Suprapubic skin (tissue), 4 donors: ENCODE measurements around the gene NPTX1. TPM values are rescaled to one million over a fixed set of nuclear protein-coding genes. Genes with fewer than 3 reads are reported as not detected.

ENCODE experiments used
- DNase-seq, 2 donors: peaks; one replicate each; pipeline ENCODE4 v3.0.0-alpha.2; 2019; ENCODE audit warnings: low spot score in 2 of 2
- H3K27ac ChIP-seq: fragments of 200-600 bp; sonication (generic); one replicate; pipeline ENCODE4 v1.5.1; 2019
- H3K27me3 ChIP-seq: fragments of 200-600 bp; sonication (generic); one replicate; pipeline ENCODE4 v1.5.1; 2019
- H3K36me3 ChIP-seq: fragments of 200-600 bp; sonication (generic); one replicate; pipeline ENCODE4 v1.5.1; 2019
- H3K4me1 ChIP-seq: fragments of 200-600 bp; sonication (generic); one replicate; pipeline ENCODE4 v1.5.1; 2019
- H3K4me3 ChIP-seq: fragments of 200-600 bp; sonication (generic); one replicate; pipeline ENCODE4 v1.5.1; 2019; ENCODE audit warnings: mild to moderate bottlenecking
- H3K9me3 ChIP-seq: fragments of 200-600 bp; sonication (generic); one replicate; pipeline ENCODE4 v1.5.1; 2019
- EP300 ChIP-seq: sonication (generic); formaldehyde crosslinking; IDR thresholded peaks from one replicate; pipeline ENCODE4 v1.6.1; 2017; ENCODE audit warnings: antibody characterized with exemption
- POLR2A ChIP-seq, 2 donors: fragments of 450-650 bp; IDR thresholded peaks; one replicate each; pipeline ENCODE4 v1.6.1; 2017; ENCODE audit warnings: antibody characterized with exemption in 2 of 2, mild to moderate bottlenecking in 2 of 2, moderate library complexity in 2 of 2
- POLR2AphosphoS5 ChIP-seq, 3 donors: sonication (generic); formaldehyde crosslinking; IDR thresholded peaks; one replicate each; pipeline ENCODE4 v1.6.1; 2017; ENCODE audit warnings: antibody characterized with exemption in 3 of 3
- WGBS: methylation state at CpG from one replicate; pipeline ENCODE4 v1.1.5; 2018; 5-methylcytosine and 5-hydroxymethylcytosine counted together
- total RNA-seq, 4 donors: library from RNA; depleted of rRNA; stranded (reverse); fragments of >200 nt; gene quantifications; one replicate each; pipeline ENCODE4 v1.1.0, GENCODE V29; 2016
- TF ChIP-seq, protein P1 (sequence below), 2 donors: fragments of 200-600 bp in 1 of 2; fragments of 450-650 bp in 1 of 2; sonication (generic) in 1 of 2; IDR thresholded peaks; one replicate each; pipeline ENCODE4 v1.5.1; 2016 to 2019; ENCODE audit warnings: antibody characterized with exemption in 2 of 2, mild to moderate bottlenecking in 1 of 2, moderate library complexity in 1 of 2

NPTX1 gene
- total RNA-seq, 4 donors from 2014 or later: 0.72 to 4.2 (median 3.7) TPM

DNA sequence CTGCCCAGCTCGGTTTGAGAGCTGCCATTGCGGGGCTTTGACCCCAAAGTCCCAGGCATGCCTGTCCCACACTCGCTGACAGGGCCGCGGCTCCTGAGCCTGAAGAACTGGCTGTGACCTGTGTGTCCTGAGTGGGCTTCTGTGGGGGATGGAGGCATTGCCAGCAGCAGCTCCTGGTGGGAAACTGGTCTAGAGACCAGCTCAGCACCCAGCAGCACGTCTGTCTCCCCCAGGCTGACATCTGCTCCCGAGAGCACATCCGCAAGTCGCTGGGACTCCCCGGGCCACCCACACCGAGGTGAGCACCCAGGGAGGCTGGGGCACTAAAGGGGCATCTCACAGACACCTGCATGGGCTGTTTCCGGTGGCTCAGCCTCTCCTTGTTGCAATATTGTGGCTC lies 48.0 kb downstream of the NPTX1 start:
- H3K4me1 ChIP-seq: peaks cover 13% of the 10 kb centered on the region
- H3K9me3 ChIP-seq: no peaks in the 10 kb centered on the region
- peaks cover 7% of the 10 kb centered on the region for H3K36me3 ChIP-seq
- no peak overlapping the region for H3K4me3 ChIP-seq
- WGBS: no CpG with 5 or more reads among the region's 12 CpGs
- no peak for DNase-seq
- H3K27me3 ChIP-seq: no peaks in the 10 kb centered on the region
- TF ChIP-seq EP300: no peak
- TF ChIP-seq, protein P1, sequence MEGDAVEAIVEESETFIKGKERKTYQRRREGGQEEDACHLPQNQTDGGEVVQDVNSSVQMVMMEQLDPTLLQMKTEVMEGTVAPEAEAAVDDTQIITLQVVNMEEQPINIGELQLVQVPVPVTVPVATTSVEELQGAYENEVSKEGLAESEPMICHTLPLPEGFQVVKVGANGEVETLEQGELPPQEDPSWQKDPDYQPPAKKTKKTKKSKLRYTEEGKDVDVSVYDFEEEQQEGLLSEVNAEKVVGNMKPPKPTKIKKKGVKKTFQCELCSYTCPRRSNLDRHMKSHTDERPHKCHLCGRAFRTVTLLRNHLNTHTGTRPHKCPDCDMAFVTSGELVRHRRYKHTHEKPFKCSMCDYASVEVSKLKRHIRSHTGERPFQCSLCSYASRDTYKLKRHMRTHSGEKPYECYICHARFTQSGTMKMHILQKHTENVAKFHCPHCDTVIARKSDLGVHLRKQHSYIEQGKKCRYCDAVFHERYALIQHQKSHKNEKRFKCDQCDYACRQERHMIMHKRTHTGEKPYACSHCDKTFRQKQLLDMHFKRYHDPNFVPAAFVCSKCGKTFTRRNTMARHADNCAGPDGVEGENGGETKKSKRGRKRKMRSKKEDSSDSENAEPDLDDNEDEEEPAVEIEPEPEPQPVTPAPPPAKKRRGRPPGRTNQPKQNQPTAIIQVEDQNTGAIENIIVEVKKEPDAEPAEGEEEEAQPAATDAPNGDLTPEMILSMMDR (IDR thresholded peaks at IDR 0.05): no peak
- no peak for TF ChIP-seq POLR2A (IDR thresholded peaks at IDR 0.05)
- no peak for TF ChIP-seq POLR2AphosphoS5 (IDR thresholded peaks at IDR 0.05)
- no peak overlapping the region for H3K27ac ChIP-seq

DNA sequence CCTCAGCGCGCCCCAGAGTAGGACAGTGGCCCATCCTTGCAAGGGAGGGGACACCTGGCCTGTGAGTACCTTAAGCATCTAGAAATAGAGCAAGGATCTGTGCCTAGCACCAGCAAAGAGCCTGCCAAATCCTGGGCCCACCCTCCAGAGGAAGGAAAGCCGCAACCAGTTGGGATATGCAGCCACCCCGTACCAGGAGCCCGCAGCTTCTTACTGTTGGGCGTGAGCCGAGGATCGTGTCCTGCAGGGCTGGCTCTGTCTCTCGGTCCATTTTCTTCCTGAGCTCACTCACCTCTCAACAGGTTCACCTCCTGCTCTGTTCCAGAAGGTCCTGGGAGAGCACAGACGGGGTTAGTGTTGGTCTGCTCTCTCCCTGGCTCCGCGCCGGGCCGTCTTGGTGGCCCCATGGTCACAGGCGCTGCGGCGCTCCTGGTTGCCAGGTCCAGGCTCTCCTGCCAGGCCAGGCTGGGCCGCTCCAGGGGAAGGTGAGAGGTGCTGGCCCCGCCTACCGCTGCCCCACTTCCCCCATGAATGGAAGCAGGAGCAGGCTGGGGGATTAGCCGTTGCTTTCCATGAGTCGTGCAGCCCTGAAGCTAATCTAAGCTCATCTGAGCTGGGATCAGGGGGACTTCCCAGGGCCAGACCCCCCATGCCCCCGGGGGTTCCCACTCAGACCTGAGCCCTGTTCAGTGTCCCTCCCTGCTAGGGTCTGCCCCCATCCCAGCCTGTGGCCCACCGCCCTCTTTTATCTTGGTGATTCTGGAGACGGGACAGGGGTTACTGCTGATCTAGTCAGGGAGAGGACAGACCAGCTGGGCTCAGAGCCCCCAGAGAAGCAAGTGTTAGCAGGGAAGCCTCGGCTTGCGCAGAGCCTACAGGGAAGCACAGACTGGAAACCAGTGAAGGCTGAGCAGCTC lies 48.8 kb downstream of the NPTX1 start:
- Histone ChIP-seq H3K9me3 (no peaks in the 10 kb centered on the region), H3K36me3 (peaks cover 7% of the 10 kb centered on the region), H3K4me1 (peaks cover 20% of the 10 kb centered on the region), H3K27me3 (no peaks in the 10 kb centered on the region), H3K27ac (no peak overlapping the region), H3K4me3 (no peak overlapping the region)
- no peak for TF ChIP-seq POLR2AphosphoS5 (IDR thresholded peaks at IDR 0.05)
- TF ChIP-seq, protein P1 (IDR thresholded peaks at IDR 0.05): no peak
- TF ChIP-seq POLR2A (IDR thresholded peaks at IDR 0.05): no peak
- no peak for TF ChIP-seq EP300
- no peak for DNase-seq
- 92% methylated on average over 12 of the region's 27 CpGs for WGBS

DNA sequence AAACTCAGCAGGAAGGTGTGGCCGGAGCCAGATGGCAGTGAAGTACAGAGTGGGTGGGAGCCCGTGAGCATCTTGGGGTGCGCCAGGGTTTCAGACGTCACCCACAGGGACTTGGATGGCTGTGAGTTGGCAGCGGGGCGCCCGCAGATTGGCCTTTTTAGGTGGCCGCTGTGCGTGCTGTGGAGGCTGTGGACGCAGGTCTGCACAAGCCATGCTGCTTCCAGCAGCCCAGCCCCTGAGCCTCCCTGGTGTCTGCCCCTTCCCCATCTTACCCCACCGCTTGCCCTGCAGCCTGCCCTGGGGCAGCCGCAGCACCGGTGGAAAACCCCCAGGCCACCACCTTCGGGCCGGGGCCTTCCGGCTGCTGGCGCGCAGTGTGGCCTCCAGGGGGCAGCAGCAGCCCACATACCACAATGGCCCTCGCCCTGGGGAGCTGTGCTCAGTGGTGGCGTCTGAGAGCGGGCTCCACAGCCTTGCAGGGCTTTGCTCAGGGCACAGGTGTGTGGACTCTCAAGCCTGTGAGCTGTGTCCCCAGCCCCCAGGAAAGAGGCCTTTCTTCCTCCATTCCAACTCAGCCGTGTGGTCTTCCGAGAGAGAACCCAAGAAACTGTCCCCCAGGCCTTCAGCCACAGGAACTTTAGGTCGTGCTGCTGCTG lies 49.6 kb downstream of the NPTX1 start:
- 60% methylated on average over 9 of the region's 24 CpGs for WGBS
- H3K4me3 ChIP-seq: no peak overlapping the region
- H3K36me3 ChIP-seq: peaks cover 7% of the 10 kb centered on the region
- H3K9me3 ChIP-seq: no peaks in the 10 kb centered on the region
- no peak overlapping the region for H3K27ac ChIP-seq
- no peak for TF ChIP-seq POLR2AphosphoS5 (IDR thresholded peaks at IDR 0.05)
- TF ChIP-seq, protein P1 (IDR thresholded peaks at IDR 0.05): peak; percentile 94 to 96
- no peak for DNase-seq
- no peaks in the 10 kb centered on the region for H3K27me3 ChIP-seq
- H3K4me1 ChIP-seq: peaks cover 20% of the 10 kb centered on the region

DNA sequence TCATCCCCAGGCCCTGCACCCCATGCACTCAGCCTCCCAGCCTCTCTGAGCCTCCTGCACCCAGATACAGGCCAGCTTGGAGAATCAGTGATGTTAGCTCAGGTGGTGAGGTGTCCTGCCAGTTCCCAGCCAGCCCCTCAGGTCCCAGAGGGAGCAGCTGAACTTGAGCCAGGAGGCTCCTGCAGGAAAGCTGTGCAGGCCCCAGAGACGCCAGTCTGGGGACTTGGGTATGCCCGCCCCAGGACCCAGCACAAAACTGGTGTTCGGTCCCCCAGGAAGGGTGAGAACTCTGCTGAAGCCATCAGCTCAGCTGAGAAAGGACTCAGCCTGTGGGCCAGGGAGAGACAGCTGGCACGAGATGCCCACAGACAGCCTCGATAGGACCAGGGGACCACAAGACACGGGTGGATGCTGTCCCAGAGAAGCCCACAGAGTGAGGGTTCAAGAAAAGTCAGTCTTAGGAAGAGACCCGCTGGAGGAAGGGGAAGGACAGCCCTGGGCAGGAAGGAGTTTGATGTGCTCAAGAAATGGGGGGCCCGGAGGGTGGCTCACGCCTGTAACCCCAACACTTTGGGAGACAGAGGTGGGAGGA lies 50.5 kb downstream of the NPTX1 start:
- DNase-seq: no peak
- Histone ChIP-seq H3K4me1 (peaks cover 20% of the 10 kb centered on the region), H3K27ac (no peak overlapping the region), H3K4me3 (no peak overlapping the region), H3K9me3 (no peaks in the 10 kb centered on the region), H3K36me3 (peaks cover 7% of the 10 kb centered on the region), H3K27me3 (no peaks in the 10 kb centered on the region)
- TF ChIP-seq, protein P1 (IDR thresholded peaks at IDR 0.05): no peak
- no peak for TF ChIP-seq POLR2A (IDR thresholded peaks at IDR 0.05)
- 89% methylated on average over 9 of the region's 9 CpGs for WGBS
